NCI-H2029 treated with DMSO at 0.1 percent for 48 hours (cell line): ENCODE results near the gene CDC26.
"Not testable (repeated sequence)": the region's sequence is repeated elsewhere in the genome, so short reads cannot be mapped to it uniquely, and the experiment has no call there.

Experiments used
- DNase-seq: peaks from one replicate; lab custom pipeline; 2025; lab: John Stamatoyannopoulos, UW

Gene CDC26

DNA sequence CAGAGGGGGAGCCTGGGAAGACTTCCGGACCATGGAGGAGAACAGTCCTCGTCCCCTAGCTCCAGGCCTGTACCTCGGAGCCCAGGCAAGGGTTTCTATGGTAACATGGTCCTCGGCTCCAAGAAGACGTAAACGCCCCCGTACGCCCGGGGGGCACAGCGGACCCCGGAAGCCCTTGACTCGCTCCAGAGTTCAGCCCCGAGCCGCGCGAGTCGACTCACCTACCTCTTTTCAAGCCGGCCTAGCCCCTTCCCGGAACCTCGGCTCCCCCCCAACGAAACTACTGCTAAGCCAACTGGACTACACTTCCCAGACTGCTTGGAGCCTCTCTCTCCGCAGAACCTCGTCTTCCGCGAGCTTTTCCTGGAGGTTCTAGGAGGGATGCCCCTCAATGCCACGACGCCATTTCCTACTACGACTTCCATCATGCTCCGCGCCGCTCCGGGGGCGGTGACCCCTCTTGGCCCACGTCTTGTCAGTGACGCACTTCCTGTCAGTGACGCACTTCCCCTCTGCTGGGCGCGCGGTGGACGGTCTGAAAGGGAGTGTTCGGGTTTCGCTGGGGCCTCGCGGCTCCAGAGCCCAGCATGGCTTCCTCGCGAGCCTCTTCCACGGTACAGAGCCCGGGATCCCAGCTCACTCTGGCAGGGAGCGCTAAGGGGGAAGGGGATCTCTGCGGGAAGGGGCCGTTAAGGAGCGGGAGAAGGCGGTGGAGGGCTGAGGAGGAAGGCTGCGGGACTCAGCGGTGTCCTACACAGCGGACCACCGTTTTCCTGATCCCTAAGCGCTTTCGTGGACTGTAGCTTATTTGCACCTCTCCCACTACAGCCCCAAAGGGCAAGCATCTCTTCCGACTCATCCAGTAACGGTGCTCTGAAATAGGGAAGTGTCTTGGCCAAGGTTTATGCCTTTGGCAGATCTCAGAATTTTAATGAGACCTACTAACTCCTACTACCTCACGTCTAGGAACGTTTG lies at the start of gene CDC26, which contains the start of gene PRPF4:
Gene CDC26, minus strand, starts transcription at position 416 of the 975 bp plus-strand sequence. CDS start 3,065 bp downstream, outside the sequence.
Gene PRPF4, plus strand, starts transcription at position 502 of the 975 bp plus-strand sequence. Its CDS starts 86 bp downstream, at position 588.
- peak; percentile 91 for DNase-seq

DNA sequence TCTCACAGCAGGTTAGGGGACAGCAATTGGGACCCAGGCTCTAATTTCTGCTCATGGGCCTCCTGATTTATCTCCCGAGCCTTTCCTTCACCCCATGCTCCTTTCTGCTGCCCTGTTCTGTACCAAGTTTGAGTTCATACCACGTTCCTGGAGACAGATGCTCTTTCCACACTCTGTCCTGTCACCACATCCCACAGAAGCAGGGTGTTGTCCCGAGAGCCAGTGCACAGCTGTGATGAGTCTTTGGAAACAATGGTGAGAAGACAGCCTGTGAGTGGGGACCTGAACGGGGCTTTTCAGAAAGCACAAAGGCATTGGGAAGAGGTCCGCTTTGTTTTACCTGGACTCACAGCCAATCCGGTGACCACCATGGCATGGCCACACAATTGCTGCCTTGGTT lies 47.3 kb upstream of the CDC26 start:
- no peak for DNase-seq

DNA sequence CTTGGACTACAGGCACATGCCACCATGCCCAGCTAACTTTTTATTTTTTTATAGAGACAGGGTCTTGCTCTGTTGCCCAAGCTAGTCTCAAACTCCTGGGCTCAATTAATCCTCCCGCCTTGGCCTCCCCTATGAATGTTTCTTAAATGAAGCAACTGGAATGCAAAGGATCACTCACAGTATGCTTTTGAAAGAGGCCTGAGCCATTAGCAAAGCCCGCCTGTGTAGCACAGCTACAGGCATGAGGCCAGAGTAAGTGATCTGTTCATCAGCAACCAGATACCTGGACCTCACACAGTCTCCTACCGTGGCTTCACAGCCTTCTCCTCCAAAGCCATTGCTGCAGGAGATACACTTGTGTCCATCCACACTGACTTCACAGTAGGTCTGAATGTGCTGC lies 44.7 kb upstream of the CDC26 start:
- no peak for DNase-seq

DNA sequence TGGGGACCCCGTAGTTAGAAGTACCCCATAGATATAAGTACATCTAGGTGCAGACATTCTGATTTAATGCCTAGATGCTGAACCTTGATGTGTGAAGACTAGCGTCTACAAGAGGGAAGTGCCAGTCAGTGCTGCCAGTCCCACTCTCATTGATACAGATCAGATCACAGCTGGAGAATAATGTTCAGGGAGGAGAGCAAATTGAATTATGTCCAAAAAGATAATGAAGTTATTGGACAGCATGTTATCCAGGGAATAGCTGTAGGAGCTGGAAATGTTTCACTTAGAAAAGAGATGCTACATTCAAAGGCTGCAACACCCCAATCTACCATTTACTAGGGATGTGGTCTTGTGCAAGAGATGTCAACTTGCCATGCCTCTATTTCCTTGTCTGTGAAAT lies 43.7 kb upstream of the CDC26 start:
- DNase-seq, result no peak

DNA sequence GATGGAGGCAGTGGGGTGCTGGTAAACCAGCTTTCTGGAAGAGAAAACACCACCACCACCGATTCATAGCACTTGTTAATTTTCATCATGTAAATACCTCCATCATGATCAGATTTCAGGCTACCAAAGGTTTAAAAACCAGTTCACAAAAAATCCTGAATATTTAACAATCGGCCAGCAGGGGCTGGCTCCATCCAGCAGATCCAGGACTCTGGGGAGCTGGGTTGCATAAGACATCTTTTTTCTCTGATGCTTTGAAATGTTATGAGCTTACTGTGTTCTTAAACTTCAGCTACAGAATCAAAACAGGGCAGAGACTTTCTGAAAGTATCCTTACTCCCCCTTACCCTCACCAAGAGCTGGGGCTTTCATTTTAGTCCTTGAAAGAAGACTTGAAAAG lies 42.4 kb upstream of the CDC26 start:
- DNase-seq, result no peak

DNA sequence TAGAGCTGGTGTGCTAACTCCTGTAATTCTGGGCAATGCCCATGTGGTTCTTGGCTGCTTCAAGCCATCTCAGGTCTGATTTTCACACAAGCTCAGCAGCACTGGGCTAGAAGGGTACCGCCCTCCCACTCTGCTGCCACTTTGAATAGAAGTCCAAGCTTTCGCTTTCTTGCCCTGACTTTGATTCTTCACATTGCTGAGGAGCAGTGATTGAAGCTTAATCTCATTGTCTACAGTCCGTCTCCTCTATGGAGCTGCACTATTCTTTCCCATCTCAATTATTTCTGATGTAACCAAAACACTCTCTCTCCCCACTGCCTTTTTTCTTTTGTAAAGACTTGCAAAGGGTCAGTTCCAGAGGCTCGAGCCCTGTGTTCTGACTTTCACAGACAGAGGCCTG lies 40.7 kb upstream of the CDC26 start:
- no peak for DNase-seq

DNA sequence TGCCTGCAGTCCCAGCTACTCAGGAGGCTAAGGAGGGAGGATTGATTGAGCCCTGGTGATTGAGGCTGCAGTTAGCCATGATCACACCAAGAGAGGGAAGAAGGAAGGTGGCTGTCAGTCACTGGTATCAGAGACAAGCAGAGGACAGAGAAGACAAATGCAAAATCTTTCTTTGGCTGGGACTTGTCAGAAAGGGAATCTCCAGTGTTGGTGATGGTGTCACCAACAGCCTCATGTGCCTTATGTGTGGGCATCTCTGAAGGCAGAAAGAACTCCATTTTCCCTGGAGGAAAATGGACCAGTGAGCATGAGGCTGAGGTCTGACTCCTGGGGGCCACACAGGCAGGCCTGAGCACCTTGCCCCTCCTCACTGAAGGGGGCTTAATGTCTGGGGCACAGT lies 39.9 kb upstream of the CDC26 start:
- DNase-seq, result no peak

DNA sequence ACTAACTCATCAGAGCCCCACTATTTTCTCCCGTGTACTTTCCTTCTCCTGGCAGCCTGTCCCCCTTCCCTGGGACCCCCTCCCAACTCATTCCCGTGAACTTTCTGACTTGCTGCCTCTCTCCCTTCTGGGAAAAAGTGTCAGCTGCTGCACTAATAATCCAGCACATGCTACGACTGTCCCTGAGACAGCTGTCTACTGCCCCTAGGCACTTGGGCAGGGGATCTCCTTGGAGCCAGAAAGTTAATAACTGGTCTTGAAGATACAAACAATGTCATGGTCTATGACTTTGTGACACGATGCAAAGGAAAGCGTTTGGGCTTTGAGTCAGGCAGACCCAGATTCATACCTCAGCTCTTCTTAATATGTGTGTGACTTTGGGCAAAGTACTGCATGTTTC lies 37.9 kb upstream of the CDC26 start:
- DNase-seq, result no peak

DNA sequence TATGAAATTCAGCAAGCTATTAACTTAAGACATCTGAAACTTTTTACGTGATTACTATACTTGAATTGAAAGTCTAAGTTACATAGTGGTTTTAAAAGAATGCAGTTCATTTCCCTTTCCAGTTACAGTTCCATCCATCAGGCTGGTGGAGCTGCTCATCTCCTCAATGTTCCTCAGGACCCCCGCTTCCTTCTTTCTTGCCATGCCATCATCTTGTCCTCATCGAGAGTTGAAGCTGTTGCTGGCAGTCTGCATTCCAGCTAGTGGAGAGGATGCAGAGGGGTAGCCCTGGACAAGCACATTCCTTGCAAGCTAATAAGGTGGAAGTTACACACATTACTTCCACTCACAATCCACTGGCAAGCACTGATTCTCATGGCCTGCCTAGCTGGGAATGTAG lies 36.6 kb upstream of the CDC26 start:
- DNase-seq, result no peak

DNA sequence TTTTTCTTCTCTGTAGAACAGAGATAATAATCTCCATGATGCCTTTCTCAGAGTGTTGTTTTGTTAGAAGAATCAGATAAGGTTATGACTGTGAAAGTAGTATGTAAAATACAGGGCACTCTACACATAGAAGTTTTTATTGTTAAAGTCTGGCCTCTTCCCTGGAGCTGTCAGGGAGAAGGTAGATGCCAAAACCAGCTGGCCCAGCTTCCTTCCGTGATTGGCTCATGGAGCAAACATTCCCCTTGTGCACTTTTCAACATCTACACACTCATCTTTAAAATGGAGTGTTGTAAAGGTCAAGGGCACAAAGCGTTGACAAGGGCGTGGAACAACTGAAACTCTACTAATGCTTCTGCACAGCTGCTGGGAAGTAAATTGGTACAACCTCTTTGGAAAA lies 35.2 kb upstream of the CDC26 start:
- DNase-seq, result no peak

DNA sequence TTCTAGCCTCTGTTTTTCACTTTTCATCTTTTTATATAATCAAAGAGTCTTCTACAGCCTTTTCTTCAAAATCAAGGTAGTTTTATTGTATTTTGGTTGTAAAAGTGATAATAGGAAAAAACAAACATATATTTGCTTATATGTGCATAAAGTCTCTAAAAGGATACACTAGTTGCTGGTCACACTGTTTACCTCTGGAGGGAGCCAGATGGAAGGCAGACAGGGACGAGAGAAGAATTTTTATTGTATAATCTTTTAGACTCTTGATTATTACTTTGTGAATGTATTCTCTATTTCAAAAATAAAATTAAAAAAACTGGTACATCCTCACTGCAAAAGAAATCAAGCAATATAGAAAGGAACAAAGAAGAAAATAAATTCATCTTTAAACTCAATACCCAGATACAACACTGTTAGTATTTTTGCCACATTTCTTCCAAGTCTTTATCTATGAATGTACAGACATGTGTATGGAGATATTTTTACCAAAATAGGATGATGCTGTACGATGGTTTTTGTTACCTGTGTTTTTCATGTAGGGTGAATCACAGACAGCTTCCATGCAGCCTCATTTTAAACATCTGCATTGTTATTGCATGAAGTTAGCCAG lies 33.9 kb upstream of the CDC26 start:
- DNase-seq, result peak; percentile 11

DNA sequence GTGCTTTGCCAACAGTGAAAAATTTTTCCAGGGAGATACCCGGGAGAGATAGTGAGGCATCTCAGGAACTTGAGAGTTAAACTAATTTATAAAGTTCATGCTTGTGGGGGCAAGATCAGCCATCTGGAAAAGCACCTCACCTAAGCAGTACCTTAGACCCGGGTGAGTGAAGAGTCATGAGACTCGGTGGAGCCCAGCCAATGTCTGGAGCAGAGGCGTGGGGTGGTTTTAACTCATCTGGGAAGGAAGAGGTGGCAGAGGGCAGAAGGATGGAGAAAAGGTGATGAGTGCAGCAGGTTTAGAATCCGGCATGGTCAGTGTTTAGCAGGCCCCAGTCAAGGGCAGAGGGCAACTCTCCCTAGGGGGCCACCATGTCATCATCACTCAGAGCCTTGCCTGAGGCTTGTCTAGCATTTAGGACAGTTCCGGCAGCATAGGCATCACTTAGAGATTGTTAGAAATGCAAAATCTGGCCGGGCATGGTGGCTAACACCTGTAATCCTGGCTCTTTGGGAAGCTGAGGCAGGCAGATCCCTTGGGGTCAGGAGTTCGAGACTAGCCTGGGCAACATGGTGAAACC lies 32.1 kb upstream of the CDC26 start:
- DNase-seq, result no peak

DNA sequence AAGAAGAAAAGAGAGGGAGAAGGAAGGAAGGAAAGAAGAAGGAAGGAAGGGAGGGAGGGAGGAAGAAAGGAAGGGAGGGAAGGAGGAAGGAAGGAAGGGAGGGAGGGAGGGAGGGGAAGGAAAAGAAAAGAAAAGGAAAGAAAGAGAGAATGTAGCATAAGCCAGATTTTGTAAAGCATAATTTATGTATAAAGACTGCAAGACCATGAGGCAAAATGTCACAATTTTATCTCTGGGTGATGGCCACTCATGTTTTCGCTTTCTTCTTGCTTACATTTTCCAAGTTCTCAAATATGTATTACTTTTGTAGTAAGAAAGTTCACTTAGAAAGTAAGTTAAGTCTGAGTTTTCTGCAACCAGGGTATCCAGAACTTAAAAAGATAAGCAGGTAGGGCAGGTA lies 31.2 kb upstream of the CDC26 start:
- DNase-seq, result no peak

DNA sequence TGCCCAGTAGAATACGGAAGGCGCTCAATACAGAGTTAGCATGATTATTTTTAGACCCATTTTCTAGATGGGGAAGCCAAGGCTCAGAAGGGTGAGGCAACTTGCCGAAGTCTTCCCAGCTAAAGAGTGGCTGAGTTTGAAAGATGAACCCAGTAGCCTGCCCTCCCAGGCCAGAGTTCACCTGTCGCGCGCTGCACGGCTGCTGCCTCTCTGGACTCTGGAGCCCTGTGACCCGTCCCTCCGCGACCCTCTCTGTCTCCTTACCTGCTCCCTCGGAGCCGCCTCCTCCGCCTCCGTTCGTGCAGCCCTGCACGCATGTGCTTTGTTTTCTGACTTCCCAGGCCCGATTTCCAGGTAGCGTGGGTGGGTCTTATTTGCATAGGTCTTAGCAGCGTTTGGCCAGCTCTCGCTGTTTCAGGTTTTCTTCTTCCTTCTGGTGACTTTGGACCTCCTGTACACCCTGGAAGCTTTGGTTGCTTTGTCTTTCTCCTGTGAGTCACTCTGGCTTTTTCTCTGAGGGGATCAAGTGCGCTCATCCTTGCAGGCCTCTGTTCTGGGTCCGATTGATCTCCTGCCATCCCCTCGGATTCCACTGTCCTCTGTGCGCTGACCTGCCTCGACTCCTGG lies 27.5 kb upstream of the CDC26 start, which contains the start of gene RNF183:
Gene RNF183, minus strand, starts transcription at position 585 of the 627 bp plus-strand sequence. CDS start 5,192 bp downstream, outside the sequence.
- DNase-seq, result no peak

DNA sequence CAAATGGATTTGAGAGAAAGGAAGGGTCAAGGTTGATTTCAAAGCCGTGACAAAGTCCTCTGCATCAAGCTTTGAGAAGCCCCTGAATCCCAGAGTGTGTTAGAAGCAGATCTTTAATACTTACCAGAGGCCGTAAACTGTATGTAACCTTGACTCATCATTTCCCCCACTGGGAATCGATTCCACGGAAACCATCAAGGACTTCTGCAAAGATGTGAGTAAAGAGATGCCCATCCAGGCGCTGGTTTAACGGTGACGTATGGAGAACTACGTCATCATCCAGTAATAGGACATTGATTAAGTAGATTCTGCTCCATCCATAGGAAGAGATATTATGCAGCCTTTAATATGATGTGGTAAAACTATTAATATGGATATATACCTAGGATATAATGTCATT lies 26.2 kb upstream of the CDC26 start:
- no peak for DNase-seq

DNA sequence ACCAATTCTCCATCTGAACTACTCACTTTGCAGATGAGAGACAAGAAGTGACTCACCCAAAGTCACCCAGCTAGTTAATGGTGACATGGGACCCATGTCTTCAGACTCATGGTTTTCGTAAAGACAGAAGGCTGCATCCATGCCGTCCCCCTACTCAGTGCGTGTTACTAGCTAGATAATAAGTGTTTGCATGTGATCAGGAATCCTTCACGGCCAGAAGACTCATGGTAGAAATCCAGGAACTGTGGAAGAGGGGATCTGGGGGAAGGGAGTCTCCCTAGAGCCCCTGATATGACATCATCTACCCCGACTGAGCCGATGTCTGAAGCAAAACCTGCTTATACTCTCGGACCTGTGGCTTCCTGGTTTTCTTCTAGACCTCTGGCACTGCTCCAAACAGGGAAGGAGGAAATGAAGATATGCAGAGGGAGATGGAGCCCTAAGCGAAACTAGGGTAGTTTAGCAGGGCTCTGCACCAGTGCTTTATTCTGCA lies 24.5 kb upstream of the CDC26 start:
- peak; percentile 93 for DNase-seq

DNA sequence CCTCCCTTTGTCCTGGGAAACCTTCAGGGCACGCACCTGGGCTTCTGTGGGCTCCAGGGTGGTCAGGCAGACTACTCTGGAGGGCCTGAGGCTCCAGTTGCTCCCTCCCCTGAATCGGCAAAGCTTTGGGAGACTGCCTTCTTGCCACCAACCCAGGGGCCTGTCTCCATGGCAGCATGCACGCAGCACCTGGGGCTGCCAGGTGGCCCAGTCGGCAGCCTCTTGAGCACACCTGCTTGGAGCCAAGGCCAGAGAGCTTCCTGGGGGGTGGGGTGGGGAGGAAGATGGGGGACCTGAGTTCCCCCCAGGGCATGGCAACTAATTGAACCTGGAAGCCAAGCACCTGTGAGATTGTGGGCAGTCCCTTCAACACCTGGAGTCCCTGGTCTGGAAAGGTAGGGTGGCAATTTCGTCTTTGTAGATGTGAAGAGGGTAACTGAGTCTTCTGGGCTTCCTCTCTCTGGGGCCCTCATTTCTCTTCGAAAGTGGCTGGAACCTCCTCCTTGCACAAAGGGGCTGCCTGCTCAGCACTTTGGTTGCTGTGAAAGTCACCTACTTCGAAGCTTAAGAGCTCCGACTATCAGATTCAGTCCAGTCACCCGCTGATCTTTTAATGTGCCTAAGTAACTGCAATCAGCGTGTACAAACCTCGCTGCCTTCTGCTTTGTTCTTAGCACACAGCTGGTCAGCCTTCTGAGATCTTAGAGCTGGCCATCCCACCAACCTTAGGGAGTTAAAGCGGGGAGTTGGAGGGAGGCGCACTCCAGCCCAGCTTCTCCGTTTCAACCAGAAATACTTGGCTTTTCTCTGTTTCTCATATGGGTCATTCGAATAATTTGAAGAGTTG lies 23.8 kb upstream of the CDC26 start:
- peak; percentile 83 for DNase-seq

DNA sequence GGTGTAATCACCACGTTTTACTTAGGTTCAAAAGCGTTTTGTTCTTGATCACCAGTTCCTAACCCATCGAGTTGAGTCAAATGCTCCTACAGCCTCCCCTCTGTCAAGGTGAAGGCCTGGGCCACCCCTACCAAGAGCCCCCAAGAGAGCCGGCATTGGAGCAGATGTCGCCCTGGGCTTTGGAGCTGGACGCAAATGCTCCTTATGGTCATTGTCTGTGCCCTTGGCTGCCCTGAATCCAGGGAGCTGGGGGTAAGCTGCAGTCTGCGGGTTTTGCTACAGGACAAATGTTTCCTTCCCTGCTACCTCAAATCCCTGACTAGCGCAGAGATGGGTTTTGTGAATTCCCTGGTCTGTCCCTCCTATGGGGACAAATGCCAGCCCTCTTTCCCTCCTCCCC lies 22.9 kb upstream of the CDC26 start:
- DNase-seq, result peak; percentile 59

DNA sequence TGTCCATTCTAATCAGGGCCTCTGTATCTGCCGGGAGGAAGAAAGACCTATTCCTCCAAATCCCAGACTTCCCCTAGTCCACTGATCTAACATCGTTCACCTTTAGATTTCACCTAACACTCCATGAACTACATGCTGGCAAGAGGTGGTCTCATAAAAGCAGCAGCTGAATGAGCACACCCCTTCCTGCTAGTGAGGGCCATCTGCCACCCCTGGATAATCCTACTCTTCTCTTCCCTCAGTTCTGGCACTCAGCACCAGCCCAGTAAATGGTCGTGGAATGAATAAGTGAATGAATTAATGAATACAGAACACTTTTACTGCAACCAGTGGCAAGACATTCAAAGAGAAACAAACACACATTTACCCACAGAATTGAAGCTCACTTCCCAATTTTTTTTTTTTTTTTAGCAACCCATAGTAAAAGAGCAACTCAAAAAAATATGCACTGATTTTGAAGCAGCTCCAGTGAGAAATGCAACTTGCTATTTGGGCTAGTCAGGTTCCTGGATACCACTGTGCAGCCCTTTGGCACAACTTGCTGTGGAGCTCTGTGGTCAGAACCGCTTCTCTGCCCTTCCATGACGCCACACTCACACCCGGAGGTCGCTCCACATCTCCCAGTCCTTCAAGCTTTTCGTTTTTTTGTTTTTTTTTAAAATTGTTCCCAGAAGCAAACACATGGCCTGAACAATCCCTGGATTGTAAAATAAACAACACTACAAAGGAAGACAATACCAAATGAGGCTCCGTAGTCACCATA lies 21.6 kb upstream of the CDC26 start:
- no peak for DNase-seq

DNA sequence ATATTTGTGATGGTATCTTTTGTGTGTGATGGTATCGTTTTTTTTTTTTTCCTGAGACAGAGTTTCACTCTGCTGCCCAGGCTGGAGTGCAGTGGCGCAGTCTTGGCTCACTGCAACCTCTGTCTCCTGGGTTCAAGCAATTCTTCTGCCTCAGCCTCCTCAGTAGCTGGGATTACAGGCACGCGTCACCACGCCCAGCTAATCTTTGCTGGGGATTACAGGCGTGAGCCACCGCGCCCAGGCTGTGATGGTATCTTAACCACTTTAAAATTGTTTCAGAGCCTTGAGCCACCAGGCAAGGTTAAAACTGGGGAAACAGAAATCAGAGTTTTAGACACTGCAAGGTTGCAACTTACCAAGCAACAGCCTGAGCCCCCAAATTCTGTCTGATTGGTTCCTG lies 20.9 kb upstream of the CDC26 start:
- not testable (repeated sequence) for DNase-seq
